ENCODE results near the gene MNS1.
"Not testable (repeated sequence)": the region's sequence is repeated elsewhere in the genome, so short reads cannot be mapped to it uniquely, and the experiment has no call there.

Gene MNS1, protein sequence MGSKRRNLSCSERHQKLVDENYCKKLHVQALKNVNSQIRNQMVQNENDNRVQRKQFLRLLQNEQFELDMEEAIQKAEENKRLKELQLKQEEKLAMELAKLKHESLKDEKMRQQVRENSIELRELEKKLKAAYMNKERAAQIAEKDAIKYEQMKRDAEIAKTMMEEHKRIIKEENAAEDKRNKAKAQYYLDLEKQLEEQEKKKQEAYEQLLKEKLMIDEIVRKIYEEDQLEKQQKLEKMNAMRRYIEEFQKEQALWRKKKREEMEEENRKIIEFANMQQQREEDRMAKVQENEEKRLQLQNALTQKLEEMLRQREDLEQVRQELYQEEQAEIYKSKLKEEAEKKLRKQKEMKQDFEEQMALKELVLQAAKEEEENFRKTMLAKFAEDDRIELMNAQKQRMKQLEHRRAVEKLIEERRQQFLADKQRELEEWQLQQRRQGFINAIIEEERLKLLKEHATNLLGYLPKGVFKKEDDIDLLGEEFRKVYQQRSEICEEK

DNA sequence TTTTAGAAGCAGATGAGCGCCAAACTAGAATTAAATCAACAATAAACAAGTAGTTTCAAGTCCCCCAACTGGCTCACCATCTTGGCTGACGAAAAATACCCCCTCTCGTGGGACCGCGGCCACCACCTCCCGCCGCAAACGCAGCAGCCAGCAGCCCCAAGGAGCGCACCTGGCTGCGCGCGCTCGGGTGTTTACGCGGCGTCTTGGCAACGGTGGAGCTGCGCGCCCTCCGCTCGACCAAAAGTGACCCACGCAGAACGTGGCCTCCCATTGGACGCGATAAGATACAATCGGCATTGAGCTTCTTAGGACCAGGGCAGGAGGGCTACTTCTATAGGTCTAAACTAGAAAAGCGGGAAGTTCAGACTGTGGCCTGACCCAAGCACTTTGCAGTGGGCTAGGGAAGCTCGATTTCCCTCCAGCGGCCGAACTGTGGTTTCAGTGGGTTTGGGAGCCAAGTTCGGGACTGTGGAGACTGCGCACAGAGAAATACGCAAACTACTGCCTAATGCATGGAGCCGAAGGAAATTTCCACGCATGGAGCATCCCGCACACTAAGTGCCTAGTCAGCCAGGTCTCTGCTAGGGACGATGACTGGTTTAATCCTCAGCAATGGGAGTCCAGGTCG is at the start of gene MNS1:
MNS1 (minus strand) TSS at position 245 of the 628 bp plus-strand sequence; CDS start at position 80, 165 bp downstream.
- peak; percentile 61 to 89 for DNase-seq

DNA sequence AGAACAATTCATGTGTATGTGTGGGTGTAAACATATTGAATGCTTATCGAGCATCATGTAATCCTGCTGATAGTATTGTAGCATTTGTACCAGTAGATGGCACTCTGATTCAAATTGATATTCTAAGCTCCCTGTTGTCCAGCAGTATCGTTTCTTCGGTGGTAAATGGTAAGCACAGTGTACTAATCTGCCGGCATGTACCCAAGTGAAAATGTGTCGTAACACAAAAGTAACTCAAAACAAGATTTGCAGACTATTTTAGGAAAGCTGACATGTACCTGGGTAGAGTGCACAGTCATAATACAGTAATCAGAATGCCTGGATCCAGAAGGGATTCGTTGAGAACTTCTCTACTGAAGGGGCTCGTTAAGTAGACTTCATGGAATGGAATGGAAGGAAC is 31.7 kb upstream of the MNS1 start:
- peak in 1 of 2 donors; percentile 40 for DNase-seq

- no peak for DNase-seq
These were observed 30.6 kb upstream of the MNS1 start for GRCh38 chr15:56495533-56495932.

- DNase-seq, result no peak
These were observed 30.1 kb upstream of the MNS1 start for GRCh38 chr15:56495053-56495452.

DNA sequence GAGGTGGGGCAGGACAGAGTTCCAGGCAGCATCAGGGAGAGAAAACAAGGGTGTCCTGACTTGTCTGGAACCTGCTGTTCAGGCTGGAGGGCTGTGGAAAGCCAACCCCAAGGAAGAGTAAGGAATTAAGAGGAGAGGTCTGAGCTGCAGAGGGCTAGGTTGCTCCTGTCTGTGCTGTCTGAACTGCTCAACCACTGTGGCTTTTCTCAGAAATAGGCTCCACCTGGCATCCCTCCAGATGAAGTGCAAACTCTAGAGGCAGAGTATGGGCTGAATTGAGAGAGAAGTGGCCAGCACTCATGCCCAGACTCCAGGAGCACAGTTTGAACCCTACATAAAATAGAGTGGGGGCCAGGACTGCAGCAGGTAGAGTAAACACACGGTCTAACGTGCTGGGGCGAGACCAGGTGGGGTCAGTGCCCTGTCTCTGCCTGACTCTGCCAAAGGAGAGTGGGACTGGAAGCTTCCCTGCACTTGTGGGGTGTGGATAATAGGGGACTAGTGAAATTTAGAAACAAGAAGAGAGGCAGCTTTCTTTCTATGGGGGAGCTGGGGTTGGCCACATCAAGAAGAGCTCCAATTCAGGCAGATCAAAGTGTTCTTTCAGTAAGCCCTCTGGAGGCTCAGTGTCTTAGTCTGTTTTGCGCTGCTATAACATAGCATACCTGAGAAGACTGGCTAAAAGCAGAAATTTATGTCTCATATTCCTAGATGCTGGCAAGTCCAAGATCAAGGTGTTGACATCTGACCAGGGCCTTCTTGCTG is 28.0 kb upstream of the MNS1 start:
- DNase-seq, result no peak

DNA sequence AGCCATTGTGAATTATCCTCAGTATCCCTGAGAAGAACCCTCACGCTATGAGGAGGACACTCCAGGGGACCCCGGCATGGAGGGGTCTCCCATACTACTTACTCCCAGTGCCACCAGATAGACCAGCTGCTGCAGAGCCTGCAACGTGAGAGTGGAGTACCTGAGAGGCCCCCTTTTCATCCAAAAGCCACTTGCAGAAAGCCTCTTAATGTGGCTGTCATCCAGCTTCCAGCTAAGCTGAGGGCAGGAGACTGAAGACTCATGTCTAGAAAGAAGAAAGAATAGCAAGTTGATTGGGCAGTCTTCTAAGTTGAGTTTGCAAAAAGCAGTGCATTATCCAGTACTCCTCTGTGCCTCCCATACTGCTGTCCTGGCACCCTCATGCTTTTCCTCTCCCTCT is 27.3 kb upstream of the MNS1 start:
- DNase-seq, result no peak

GRCh38 chr15:56491110-56491722 is 26.3 kb upstream of the MNS1 start:
- peak; percentile 43 to 46 for DNase-seq

GRCh38 chr15:56490461-56490860 is 25.5 kb upstream of the MNS1 start:
- no peak for DNase-seq

DNA sequence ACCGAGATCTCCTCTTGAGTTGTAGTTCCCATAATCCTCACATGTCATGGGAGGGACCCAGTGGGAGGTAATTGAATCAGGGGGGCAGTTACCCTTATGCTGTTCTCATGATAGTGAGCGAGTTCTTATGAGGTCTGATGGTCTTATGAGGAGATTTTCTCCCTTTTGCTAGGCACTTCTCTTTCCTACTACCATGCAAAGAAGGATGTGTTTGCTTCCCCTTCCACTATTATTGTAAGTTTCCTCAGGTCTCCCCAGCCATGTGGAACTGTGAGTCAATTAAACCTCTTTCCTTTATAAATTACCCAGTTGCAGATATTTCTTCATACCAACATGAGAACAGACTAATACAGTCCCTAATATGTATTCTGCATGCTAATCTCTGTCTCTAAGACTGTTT is 21.3 kb upstream of the MNS1 start:
- DNase-seq, result not testable (repeated sequence)

- not testable (repeated sequence) for DNase-seq
These were observed 20.5 kb upstream of the MNS1 start for GRCh38 chr15:56485426-56485825.

GRCh38 chr15:56484287-56484686 is 19.4 kb upstream of the MNS1 start:
- DNase-seq, result no peak

GRCh38 chr15:56475351-56475750 is 10.4 kb upstream of the MNS1 start:
- DNase-seq, result no peak

DNA sequence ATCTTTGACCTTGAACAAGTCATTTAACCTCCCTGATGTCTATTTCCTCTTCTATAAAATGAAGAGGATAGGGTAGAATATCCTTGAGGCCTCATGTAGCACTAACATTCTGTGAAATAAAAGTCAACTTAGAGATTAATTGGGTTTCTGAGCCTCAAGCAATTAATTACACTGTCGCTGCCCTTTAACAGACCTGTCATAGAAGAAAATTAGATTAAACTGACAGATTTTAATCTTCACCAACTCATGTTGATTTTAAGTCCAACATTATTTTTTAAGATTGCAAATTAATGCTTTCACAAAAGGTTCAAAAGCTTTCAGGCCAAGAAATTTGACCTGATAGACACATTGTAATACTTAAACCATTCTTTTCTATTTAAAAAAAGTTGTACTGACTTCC is 8.1 kb upstream of the MNS1 start:
- DNase-seq, result no peak

DNA sequence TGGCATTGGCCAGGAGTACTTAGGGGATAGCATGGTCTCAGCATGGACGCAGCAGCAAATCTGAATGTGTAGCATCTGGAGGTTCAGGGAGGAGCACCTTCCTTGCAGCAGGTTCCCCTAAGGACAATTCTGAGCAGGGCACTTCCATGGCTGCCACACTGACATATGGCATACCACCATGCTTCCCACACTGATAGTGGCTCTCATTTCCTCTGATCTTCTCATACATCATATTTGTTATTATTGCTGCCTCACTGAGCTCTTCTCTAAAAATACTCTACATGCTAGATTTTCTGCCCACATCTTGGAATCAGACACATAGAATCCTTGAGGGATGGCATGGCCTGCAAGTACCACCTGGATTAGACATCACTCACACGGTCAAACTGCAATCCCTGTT is 7.3 kb upstream of the MNS1 start:
- DNase-seq, result no peak

DNA sequence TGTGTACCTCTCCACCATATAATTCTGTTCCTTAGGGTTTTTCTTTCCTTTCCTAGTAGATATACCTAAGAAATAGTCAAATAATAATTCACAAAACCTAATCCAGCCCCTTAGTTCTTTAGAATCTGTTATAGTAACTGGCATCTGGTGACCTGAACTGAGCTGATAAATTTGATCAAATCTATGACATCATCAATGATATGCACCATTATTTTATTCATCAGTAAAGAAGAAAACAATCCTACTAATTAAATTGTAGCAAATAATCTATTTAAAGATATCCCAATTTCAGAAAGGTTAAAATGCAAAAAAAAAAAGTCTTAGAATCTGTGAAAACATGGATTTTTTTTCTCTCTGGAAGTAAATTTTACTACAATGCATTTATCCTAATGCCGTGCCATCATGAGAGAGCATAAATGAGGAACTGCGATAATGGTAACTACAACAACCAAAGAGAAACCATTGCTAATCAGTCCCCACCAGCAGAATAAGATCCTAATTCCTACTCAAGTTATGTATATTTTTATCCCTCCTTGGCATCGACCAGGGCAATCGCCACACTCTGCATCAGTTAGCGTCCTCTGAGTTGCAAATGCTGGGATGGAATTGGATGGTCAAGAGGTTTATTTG is 6.6 kb upstream of the MNS1 start:
- DNase-seq, result no peak

DNA sequence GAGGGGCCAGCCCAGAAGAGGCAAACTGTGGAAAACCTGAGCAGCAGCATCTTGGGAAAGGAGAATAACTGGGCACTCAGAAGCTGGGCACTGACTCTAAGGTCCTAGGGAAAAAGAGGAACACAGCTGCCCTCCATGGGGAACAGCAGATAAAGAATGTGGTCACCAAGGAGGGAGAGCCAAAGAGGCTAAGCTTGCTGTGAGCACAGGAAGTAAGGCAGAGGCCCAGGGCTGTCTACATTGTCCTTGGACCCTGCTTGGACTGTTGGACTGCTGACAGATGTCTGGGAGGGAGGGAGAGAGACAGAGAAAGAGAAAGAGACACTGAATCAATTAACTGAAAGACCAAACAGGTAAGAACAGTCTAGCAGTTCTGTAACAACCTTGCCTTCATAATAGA is 4.5 kb upstream of the MNS1 start:
- DNase-seq, result no peak

DNA sequence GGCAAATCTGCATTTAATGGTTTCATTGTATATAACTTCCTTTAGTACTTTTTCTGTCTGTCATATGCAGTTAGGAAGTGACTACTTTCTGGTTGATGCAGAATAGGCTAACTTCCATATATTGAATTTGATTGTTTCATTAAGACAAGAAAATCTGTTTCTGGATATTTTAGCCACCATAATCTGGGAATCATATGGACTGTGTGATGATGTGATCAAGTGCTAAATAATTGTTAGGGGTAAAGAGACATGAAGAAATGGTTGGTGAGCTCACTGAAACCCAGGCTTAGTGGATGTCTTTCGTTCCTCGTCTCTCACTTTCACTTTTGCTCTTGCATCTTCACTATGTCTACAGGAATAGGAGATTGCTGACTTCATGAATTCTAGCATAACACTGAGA is 3.5 kb upstream of the MNS1 start:
- peak in 1 of 2 donors; percentile 18 for DNase-seq

DNA sequence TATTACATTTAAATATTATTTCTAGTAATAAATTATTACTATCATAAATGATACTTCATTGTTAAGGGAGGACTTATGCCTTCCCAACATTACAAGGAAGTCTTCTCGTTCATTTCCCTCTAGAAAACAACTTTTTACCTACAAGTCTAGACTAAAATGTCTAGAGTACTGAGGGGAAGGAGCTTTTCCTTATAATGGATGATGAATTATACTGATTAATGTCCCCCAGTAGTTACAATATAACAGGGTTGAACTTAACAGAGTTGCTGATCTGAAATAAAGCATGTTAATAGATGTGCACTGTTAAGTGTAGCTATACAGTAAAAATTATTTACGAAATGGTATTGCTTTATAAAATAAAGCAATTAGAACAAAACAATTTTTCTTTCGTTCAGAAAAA is 2.7 kb upstream of the MNS1 start:
- DNase-seq, result no peak

- DNase-seq, result no peak
These were observed 4.0 kb downstream of the MNS1 start for GRCh38 chr15:56460947-56461346.

DNA sequence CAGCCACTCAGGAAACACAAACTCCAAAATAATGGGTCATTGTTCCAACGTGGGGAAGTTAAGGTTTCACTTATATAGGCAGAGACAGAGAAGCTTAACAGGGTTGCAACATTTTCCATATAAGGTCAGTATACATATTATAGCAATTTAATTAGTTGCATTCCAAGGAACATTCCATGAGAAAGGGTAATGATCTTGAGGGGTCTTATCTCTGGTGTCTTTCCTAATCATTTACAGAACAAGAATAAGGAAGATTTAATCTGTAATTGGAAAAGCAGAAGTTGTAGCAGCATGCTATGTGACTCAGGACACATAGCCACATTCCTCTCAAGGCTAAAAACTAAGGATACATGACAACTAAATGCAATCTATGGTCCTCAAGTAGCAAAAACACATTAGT is 4.9 kb downstream of the MNS1 start:
- no peak for DNase-seq

GRCh38 chr15:56459096-56459495 is 5.8 kb downstream of the MNS1 start:
- no peak for DNase-seq

- no peak for DNase-seq
These were observed 8.7 kb downstream of the MNS1 start for GRCh38 chr15:56456229-56456628.

GRCh38 chr15:56454836-56455235 is 10.1 kb downstream of the MNS1 start:
- no peak for DNase-seq

All from CD4-positive, alpha-beta T cell treated with Interleukin-1 beta for 1 hour (primary cell).